Measurements from ENCODE around the gene POR.

POR gene

GRCh38 chr7:75944507-75944906, 29.6 kb downstream of the POR start:
- TF ChIP-seq CTCF (IDR thresholded peaks at IDR 0.05; ENCODE audit: low read depth, low read length): no peak
- DNase-seq (ENCODE audit: low read depth in 2 of 2): no peak
- H3K4me3 ChIP-seq (replicated peaks in 1 of 2; ENCODE audit: low read depth in 2 of 2, low read length in 2 of 2): no peak overlapping the region

- peak; percentile 7 for TF ChIP-seq CTCF (IDR thresholded peaks at IDR 0.05; ENCODE audit: low read depth, low read length)
- DNase-seq (ENCODE audit: low read depth in 2 of 2): peak; percentile 52 to 94
- H3K4me3 ChIP-seq (replicated peaks in 1 of 2; ENCODE audit: low read depth in 2 of 2, low read length in 2 of 2): no peak overlapping the region
Observed at GRCh38 chr7:75945297-75946168, 30.6 kb downstream of the POR start.

- no peak for DNase-seq (ENCODE audit: low read depth in 2 of 2)
- TF ChIP-seq CTCF (IDR thresholded peaks at IDR 0.05; ENCODE audit: low read depth, low read length): no peak
- H3K4me3 ChIP-seq (replicated peaks in 1 of 2; ENCODE audit: low read depth in 2 of 2, low read length in 2 of 2): no peak overlapping the region
Observed at GRCh38 chr7:75946207-75946855, 31.4 kb downstream of the POR start.

- H3K4me3 ChIP-seq (replicated peaks in 1 of 2; ENCODE audit: low read depth in 2 of 2, low read length in 2 of 2): no peak overlapping the region
- DNase-seq (ENCODE audit: low read depth in 2 of 2): no peak
- no peak for TF ChIP-seq CTCF (IDR thresholded peaks at IDR 0.05; ENCODE audit: low read depth, low read length)
Observed at GRCh38 chr7:75948179-75948578, 33.2 kb downstream of the POR start.

GRCh38 chr7:75950111-75950681, 35.2 kb downstream of the POR start:
- no peak overlapping the region for H3K4me3 ChIP-seq (replicated peaks in 1 of 2; ENCODE audit: low read depth in 2 of 2, low read length in 2 of 2)
- no peak for TF ChIP-seq CTCF (IDR thresholded peaks at IDR 0.05; ENCODE audit: low read depth, low read length)
- peak; percentile 27 to 30 for DNase-seq (ENCODE audit: low read depth in 2 of 2)

GRCh38 chr7:75951506-75951905, 36.6 kb downstream of the POR start:
- no peak for TF ChIP-seq CTCF (IDR thresholded peaks at IDR 0.05; ENCODE audit: low read depth, low read length)
- no peak overlapping the region for H3K4me3 ChIP-seq (replicated peaks in 1 of 2; ENCODE audit: low read depth in 2 of 2, low read length in 2 of 2)
- DNase-seq (ENCODE audit: low read depth in 2 of 2): peak; percentile 83 to 84

Measured in cardiac fibroblast (primary cell).